DOHH2 (cell line): ENCODE data around the gene EPC1.

Experiments
- CTCF ChIP-seq: fragments of 200-600 bp; sonication (generic); IDR thresholded peaks from one replicate; pipeline ENCODE4 v1.5.1; 2014; ENCODE audit warnings: antibody characterized with exemption, mild to moderate bottlenecking, low read depth, low read length; ENCODE audit not compliant: poor library complexity, severe bottlenecking
- EZH2phosphoT487 ChIP-seq: fragments of 200-600 bp; sonication (generic); IDR thresholded peaks from 2 replicates; pipeline ENCODE4 v1.6.1; 2017; ENCODE audit warnings: borderline replicate concordance, mild to moderate bottlenecking, antibody characterized with exemption, low read length, moderate library complexity, mixed read lengths

GRCh38 chr10:32259551-32259950 lies 87.4 kb downstream of the EPC1 start:
- TF ChIP-seq CTCF (no peak), EZH2phosphoT487 (no peak)
